Measurements from ENCODE around the gene IL1R2. TPM values are rescaled to one million over a fixed set of nuclear protein-coding genes. Genes with fewer than 3 reads are reported as not detected.

Gene IL1R2
- total and polyA plus RNA-seq, 2 of the 13 experiments (the other 11 are each of a cell fraction or from before 2014, with no cell fraction given) = 3.6 to 7.3 TPM

GRCh38 chr2:102063487-102063911 lies 71.7 kb downstream of the IL1R2 start:
- ChIA-PET CTCF (ENCODE audit: low intra/inter-chr PET ratio, low total read pairs) (no interaction called here), POLR2A (interaction anchor here (0.7 to 2.4 kb wide), 16 partner anchors 17 to 177 kb away, joined by 3 to 28 read pairs (median 8); partner anchors contain the start of gene IL1R1)
- Histone ChIP-seq H3K4me1 (ENCODE audit: insufficient read depth, low read length) (peaks cover 82% of the 10 kb centered on the region), H3K27ac (ENCODE audit: extremely low read length, insufficient read depth, low read length) (peak overlapping the region; percentile 71), H4K20me1 (ENCODE audit: insufficient read depth, low read length) (no peaks in the 10 kb centered on the region), H3K4me2 (ENCODE audit: low read depth, low read length) (no peak overlapping the region), H3K9me3 (ENCODE audit: low read length) (peaks cover 21% of the 10 kb centered on the region), H3K9ac (ENCODE audit: insufficient read depth, low read depth, low read length) (peak overlapping the region; percentile 46; the same call in 1 of the 2 replicates), H2AFZ (ENCODE audit: low read length) (no peak overlapping the region), H3K36me3 (replicated peaks in 1 of 2; ENCODE audit: control insufficient read depth in 1 of 2, insufficient read depth in 2 of 2, low read length in 2 of 2) (no peaks in the 10 kb centered on the region), H3K79me2 (ENCODE audit: insufficient read depth, low read length) (no peaks in the 10 kb centered on the region), H3K27me3 (ENCODE audit: control insufficient read depth in 1 of 2, insufficient read depth in 2 of 2, low read length in 2 of 2) (no peaks in the 10 kb centered on the region), H3K4me3 (replicated peaks in 1 of 3; ENCODE audit: insufficient read depth in 1 of 3, low read depth in 2 of 3, low read length in 3 of 3) (no peak overlapping the region)
- no TSS peak for BruUV-seq (replicated peaks)
- in situ Hi-C loops (cut with HindIII; ENCODE audit: extremely low pct_ligation_motif_present, low pct_unique_long_range_greater_than_20kb) = no loop called here
- FAIRE-seq = no peak
- TF ChIP-seq RFXANK (CRISPR knock-in tag; IDR thresholded peaks at IDR 0.05) (0 out of 2 replicates have a peak, but pooled peaks have one; percentile 0), ZKSCAN1 (IDR thresholded peaks at IDR 0.05; ENCODE audit: low read length) (peak; percentile 65), DMAP1 (CRISPR knock-in tag; IDR thresholded peaks at IDR 0.05) (no peak)
- no peak for ATAC-seq
- WGBS (ENCODE audit: low lambda C conversion rate) = 87% methylated on average over 6 of the region's 6 CpGs
- DNase-seq (ENCODE audit: low spot score) = no peak
- intact Hi-C loops (cut with micrococcal nuclease; ENCODE audit: unreplicated experiment) = no loop called here

- peak overlapping the region in 1 of 3 experiments; percentile 7; a peak in 2 of 6 replicates for H3K4me3 ChIP-seq (replicated peaks in 1 of 3; ENCODE audit: insufficient read depth in 1 of 3, low read depth in 2 of 3, low read length in 3 of 3)
- peak overlapping the region; percentile 46 for H3K9ac ChIP-seq (ENCODE audit: insufficient read depth, low read depth, low read length)
- POLR2A ChIA-PET = interaction anchor here (0.6 to 2.4 kb wide), 13 partner anchors 9 to 176 kb away, joined by 3 to 28 read pairs (median 7); partner anchors contain the start of gene IL1R1
- ATAC-seq (peak; percentile 84), FAIRE-seq (peak; percentile 81), DNase-seq (ENCODE audit: low spot score) (peak; percentile 88)
- H3K4me2 ChIP-seq (ENCODE audit: low read depth, low read length) = peak overlapping the region; percentile 41
- peak overlapping the region; percentile 71 for H3K27ac ChIP-seq (ENCODE audit: extremely low read length, insufficient read depth, low read length)
- intact Hi-C loops (cut with micrococcal nuclease; ENCODE audit: unreplicated experiment) = no loop called here
- H3K27me3 ChIP-seq (ENCODE audit: control insufficient read depth in 1 of 2, insufficient read depth in 2 of 2, low read length in 2 of 2) = no peaks in the 10 kb centered on the region
- peaks cover 21% of the 10 kb centered on the region for H3K9me3 ChIP-seq (ENCODE audit: low read length)
- H3K36me3 ChIP-seq (replicated peaks in 1 of 2; ENCODE audit: control insufficient read depth in 1 of 2, insufficient read depth in 2 of 2, low read length in 2 of 2) = no peaks in the 10 kb centered on the region
- no peaks in the 10 kb centered on the region for H3K79me2 ChIP-seq (ENCODE audit: insufficient read depth, low read length)
- H2AFZ ChIP-seq (ENCODE audit: low read length) = no peak overlapping the region
- BruUV-seq (replicated peaks) = no TSS peak
- CTCF ChIA-PET (ENCODE audit: low intra/inter-chr PET ratio, low total read pairs) = no interaction called here
- H3K4me1 ChIP-seq (ENCODE audit: insufficient read depth, low read length) = peaks cover 82% of the 10 kb centered on the region
- 67% methylated on average over 7 of the region's 9 CpGs for WGBS (ENCODE audit: low lambda C conversion rate)
- no peaks in the 10 kb centered on the region for H4K20me1 ChIP-seq (ENCODE audit: insufficient read depth, low read length)
- in situ Hi-C loops (cut with HindIII; ENCODE audit: extremely low pct_ligation_motif_present, low pct_unique_long_range_greater_than_20kb) = no loop called here
- no peak for TF ChIP-seq ZNF776 (CRISPR knock-in tag; IDR thresholded peaks at IDR 0.05)
- TF ChIP-seq MIER2 (CRISPR knock-in tag; IDR thresholded peaks at IDR 0.05) = no peak
- TF ChIP-seq MTF1 (CRISPR knock-in tag; IDR thresholded peaks at IDR 0.05) = no peak
- no peak for TF ChIP-seq ZNF572 (CRISPR knock-in tag; IDR thresholded peaks at IDR 0.05)
- TF ChIP-seq SNAPC4 (CRISPR knock-in tag; IDR thresholded peaks at IDR 0.05) = 0 out of 2 replicates have a peak, but pooled peaks have one; percentile 5
- peak; percentile 89 for TF ChIP-seq MAX (IDR thresholded peaks at IDR 0.05)
- TF ChIP-seq TMF1 (CRISPR knock-in tag; IDR thresholded peaks at IDR 0.05; ENCODE audit: low read depth) = 0 out of 2 replicates have a peak, but pooled peaks have one; percentile 44
- TF ChIP-seq SAFB2 (CRISPR knock-in tag; IDR thresholded peaks at IDR 0.05; ENCODE audit: borderline replicate concordance, low read depth) = 0 out of 2 replicates have a peak, but pooled peaks have one; percentile 21
- peak; percentile 7; the same call in 1 of the 2 replicates for TF ChIP-seq ZSCAN31 (CRISPR knock-in tag; IDR thresholded peaks at IDR 0.05; ENCODE audit: low read depth)
- TF ChIP-seq GATA4 (IDR thresholded peaks at IDR 0.05; ENCODE audit: borderline replicate concordance, low read depth) = 0 out of 2 replicates have a peak, but pooled peaks have one; percentile 12
- no peak for TF ChIP-seq NPAS2 (CRISPR knock-in tag; IDR thresholded peaks at IDR 0.05; ENCODE audit: borderline replicate concordance)
These were observed 72.3 kb downstream of the IL1R2 start for GRCh38 chr2:102063941-102064678.
